CD14-positive monocyte (primary cell): ENCODE results near the gene THSD7B. TPM values are rescaled to one million over a fixed set of nuclear protein-coding genes. Genes with fewer than 3 reads are reported as not detected.

Experiments
- DNase-seq, 3 donors: peaks; one replicate each; pipeline ENCODE4 v3.0.0-alpha.2; 2011 to 2022
- H2AFZ ChIP-seq: 2 replicates; pipeline ENCODE4 v1.6.0; 2012; ENCODE audit warnings: mild to moderate bottlenecking, low read depth, low read length, inconsistent platforms; ENCODE audit not compliant: insufficient read depth, poor library complexity, severe bottlenecking
- H3K27ac ChIP-seq, 2 donors: 1 replicate in 1 of 2; 2 replicates in 1 of 2; pipeline ENCODE4 v1.5.1; 2012 to 2013; ENCODE audit warnings: low read length in 2 of 2, control low read depth in 1 of 2, inconsistent platforms in 1 of 2, low read depth in 1 of 2, mild to moderate bottlenecking in 1 of 2
- H3K27me3 ChIP-seq, 2 donors: one replicate each; pipeline versions ENCODE4 v1.6.0 to v1.6.1; 2011 to 2013; ENCODE audit warnings: low read length in 2 of 2; ENCODE audit not compliant: control insufficient read depth in 2 of 2, insufficient read depth in 2 of 2
- H3K36me3 ChIP-seq, 2 donors: replicated peaks in 1 of 2; 1 replicate in 1 of 2; 2 replicates in 1 of 2; pipeline versions ENCODE4 v1.5.1 to v1.6.1; 2012 to 2013; ENCODE audit warnings: low read length in 2 of 2, control low read depth in 1 of 2, inconsistent platforms in 1 of 2, mild to moderate bottlenecking in 1 of 2; ENCODE audit not compliant: insufficient read depth in 2 of 2, control insufficient read depth in 1 of 2
- H3K4me1 ChIP-seq, 2 donors: 1 replicate in 1 of 2; 2 replicates in 1 of 2; pipeline versions ENCODE4 v1.5.1 to v1.6.1; 2012 to 2013; ENCODE audit warnings: low read length in 2 of 2, control low read depth in 1 of 2, inconsistent platforms in 1 of 2, mild to moderate bottlenecking in 1 of 2, moderate library complexity in 1 of 2; ENCODE audit not compliant: insufficient read depth in 2 of 2, control insufficient read depth in 1 of 2
- H3K4me2 ChIP-seq: replicated peaks from 2 replicates; pipeline ENCODE3; 2012; ENCODE audit warnings: low read length, moderate library complexity, mild to moderate bottlenecking; ENCODE audit not compliant: poor library complexity, severe bottlenecking; ENCODE audit errors: extremely low read depth
- H3K4me3 ChIP-seq, 3 experiments: fragments of 200-600 bp in 1 of 3; sonication (generic) in 1 of 3; replicated peaks in 1 of 3; 1 replicate in 2 of 3; 2 replicates in 1 of 3; pipeline ENCODE4 v1.5.1; 2011 to 2013; ENCODE audit warnings: low read length in 3 of 3, mild to moderate bottlenecking in 3 of 3, control low read depth in 2 of 3, low read depth in 2 of 3, inconsistent platforms in 1 of 3, moderate library complexity in 1 of 3
- H3K79me2 ChIP-seq: 2 replicates; pipeline ENCODE4 v1.6.0; 2012; ENCODE audit warnings: mild to moderate bottlenecking, control low read depth, inconsistent platforms, low read length, moderate library complexity; ENCODE audit not compliant: insufficient read depth
- H3K9ac ChIP-seq: 2 replicates; pipeline ENCODE4 v1.6.0; 2017; ENCODE audit warnings: low read length, mild to moderate bottlenecking; ENCODE audit not compliant: insufficient read depth, poor library complexity, severe bottlenecking
- H3K9me3 ChIP-seq, 2 donors: replicated peaks in 1 of 2; 1 replicate in 1 of 2; 2 replicates in 1 of 2; pipeline versions ENCODE4 v1.5.1 to v1.6.1; 2012 to 2013; ENCODE audit warnings: low read length in 2 of 2, control low read depth in 1 of 2; ENCODE audit not compliant: control insufficient read depth in 1 of 2, insufficient read depth in 1 of 2
- H4K20me1 ChIP-seq: 2 replicates; pipeline ENCODE4 v1.6.0; 2012; ENCODE audit warnings: mild to moderate bottlenecking, low read length, control low read depth, moderate library complexity; ENCODE audit not compliant: insufficient read depth
- H3K27ac Mint-ChIP-seq, 7 donors: one replicate each; pipeline ENCODE4 v1.8.0; 2020; ENCODE audit warnings: mild to moderate bottlenecking in 7 of 7, mixed read lengths in 7 of 7, moderate library complexity in 6 of 7, inconsistent platforms in 2 of 7
- H3K27me3 Mint-ChIP-seq, 3 donors: one replicate each; pipeline ENCODE4 v1.8.0; 2021 to 2022; ENCODE audit warnings: low read depth in 3 of 3, mild to moderate bottlenecking in 3 of 3, mixed read lengths in 3 of 3, moderate library complexity in 3 of 3, inconsistent platforms in 1 of 3
- H3K36me3 Mint-ChIP-seq, 2 donors: one replicate each; pipeline ENCODE4 v1.8.0; 2020; ENCODE audit warnings: mixed read lengths in 2 of 2, inconsistent platforms in 1 of 2, mild to moderate bottlenecking in 1 of 2
- H3K4me1 Mint-ChIP-seq: one replicate; pipeline ENCODE4 v1.8.0; 2020; ENCODE audit warnings: mild to moderate bottlenecking, mixed read lengths
- H3K4me3 Mint-ChIP-seq, 2 donors: one replicate each; pipeline ENCODE4 v1.8.0; 2020; ENCODE audit warnings: mild to moderate bottlenecking in 2 of 2, mixed read lengths in 2 of 2, moderate library complexity in 1 of 2
- H3K9me3 Mint-ChIP-seq, 7 donors: one replicate each; pipeline ENCODE4 v1.8.0; 2020 to 2022; ENCODE audit warnings: mixed read lengths in 7 of 7, mild to moderate bottlenecking in 6 of 7, moderate library complexity in 6 of 7, inconsistent platforms in 2 of 7
- WGBS: methylation state at CpG from one replicate; pipeline ENCODE4 v1.1.5; 2013; ENCODE audit warnings: missing lambda C conversion rate; ENCODE audit not compliant: insufficient coverage; 5-methylcytosine and 5-hydroxymethylcytosine counted together
- intact Hi-C, 2 donors: fragments of 100-400 bp; cut with micrococcal nuclease; formaldehyde crosslinking; loops; one replicate each; pipeline versions ENCODE4 v1.15.0 to v1.15.1; 2023
- polyA plus RNA-seq, 3 donors: library from polyadenylated mRNA; depleted of rRNA in 1 of 3; unstranded in 2 of 3; stranded (reverse) in 1 of 3; fragments of 300-500 nt in 2 of 3; fragments of >200 nt in 1 of 3; fragmentation: Illumina TruSeq in 2 of 3; gene quantifications; 1 replicate in 2 of 3; 2 replicates in 1 of 3; pipeline ENCODE4 v1.2.3, GENCODE V29; 2012 to 2021
- TF ChIP-seq, protein P1 (sequence below): fragments of 200-600 bp; IDR thresholded peaks from one replicate; pipeline ENCODE4 v1.8.0; 2022; ENCODE audit warnings: antibody characterized with exemption, mild to moderate bottlenecking

The THSD7B gene
- polyA plus RNA-seq, 3 donors, result not detected

DNA sequence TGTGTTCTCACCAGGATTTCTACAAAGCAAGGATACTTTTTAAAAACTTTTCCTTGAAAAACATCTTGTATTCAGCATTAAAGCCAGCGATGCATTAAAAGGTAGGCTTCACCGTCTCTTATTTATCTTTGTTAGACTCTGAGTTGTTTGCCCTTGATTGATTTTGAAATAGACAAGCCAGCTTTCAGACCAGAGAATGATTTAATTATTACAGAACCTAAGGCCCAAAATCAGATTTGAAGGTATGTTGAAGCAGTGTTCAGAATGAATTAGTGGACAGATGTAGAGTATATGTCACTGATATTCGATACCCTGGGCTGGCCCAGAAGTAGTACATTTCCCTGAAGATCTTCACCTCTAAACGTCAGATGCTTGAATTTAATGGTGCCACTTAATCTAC is 136.4 kb downstream of the THSD7B start:
- H3K27ac Mint-ChIP-seq, result no peak overlapping the region

DNA sequence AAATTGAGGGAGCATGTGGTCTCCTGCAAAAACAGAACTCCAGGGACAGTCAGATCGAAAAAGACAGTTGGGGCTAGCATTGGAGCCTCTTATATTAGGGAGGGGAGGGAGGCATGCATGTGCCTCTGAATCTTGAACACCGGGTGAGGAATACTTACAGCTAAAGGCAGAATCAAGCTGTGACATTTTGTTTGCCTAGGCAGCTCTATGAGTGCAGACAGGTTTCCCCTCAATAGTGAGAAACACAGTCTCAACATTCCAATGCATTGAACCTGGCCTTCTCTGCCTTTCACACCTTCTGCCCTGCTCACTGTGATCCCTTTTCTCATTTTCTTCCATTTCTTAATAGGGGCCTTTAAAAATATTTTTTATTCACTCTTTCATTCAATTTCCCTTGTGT is 140.4 kb downstream of the THSD7B start:
- intact Hi-C loops, result no loop called here
- Mint-ChIP-seq H3K36me3 (no peaks in the 10 kb centered on the region), H3K4me1 (no peaks in the 10 kb centered on the region), H3K4me3 (no peak overlapping the region), H3K27ac (no peak overlapping the region), H3K9me3 (peaks cover 0 to 4% (median 0%) of the 10 kb centered on the region in 7 donors), H3K27me3 (no peaks in the 10 kb centered on the region)
- Histone ChIP-seq H2AFZ (no peak overlapping the region), H4K20me1 (no peaks in the 10 kb centered on the region), H3K9me3 (no peaks in the 10 kb centered on the region), H3K4me2 (no peak overlapping the region), H3K4me3 (no peak overlapping the region), H3K79me2 (no peaks in the 10 kb centered on the region), H3K36me3 (no peaks in the 10 kb centered on the region), H3K9ac (no peak overlapping the region), H3K27ac (no peak overlapping the region), H3K27me3 (no peaks in the 10 kb centered on the region), H3K4me1 (no peaks in the 10 kb centered on the region)
- DNase-seq, result no peak
- TF ChIP-seq, protein P1, sequence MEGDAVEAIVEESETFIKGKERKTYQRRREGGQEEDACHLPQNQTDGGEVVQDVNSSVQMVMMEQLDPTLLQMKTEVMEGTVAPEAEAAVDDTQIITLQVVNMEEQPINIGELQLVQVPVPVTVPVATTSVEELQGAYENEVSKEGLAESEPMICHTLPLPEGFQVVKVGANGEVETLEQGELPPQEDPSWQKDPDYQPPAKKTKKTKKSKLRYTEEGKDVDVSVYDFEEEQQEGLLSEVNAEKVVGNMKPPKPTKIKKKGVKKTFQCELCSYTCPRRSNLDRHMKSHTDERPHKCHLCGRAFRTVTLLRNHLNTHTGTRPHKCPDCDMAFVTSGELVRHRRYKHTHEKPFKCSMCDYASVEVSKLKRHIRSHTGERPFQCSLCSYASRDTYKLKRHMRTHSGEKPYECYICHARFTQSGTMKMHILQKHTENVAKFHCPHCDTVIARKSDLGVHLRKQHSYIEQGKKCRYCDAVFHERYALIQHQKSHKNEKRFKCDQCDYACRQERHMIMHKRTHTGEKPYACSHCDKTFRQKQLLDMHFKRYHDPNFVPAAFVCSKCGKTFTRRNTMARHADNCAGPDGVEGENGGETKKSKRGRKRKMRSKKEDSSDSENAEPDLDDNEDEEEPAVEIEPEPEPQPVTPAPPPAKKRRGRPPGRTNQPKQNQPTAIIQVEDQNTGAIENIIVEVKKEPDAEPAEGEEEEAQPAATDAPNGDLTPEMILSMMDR, result no peak
- WGBS, result 92% methylated on average over 2 of the region's 2 CpGs

More for the DNA sequence above, 136.4 kb downstream of the THSD7B start:
- TF ChIP-seq, protein P1, result no peak
- Histone ChIP-seq H3K36me3 (no peaks in the 10 kb centered on the region), H3K27me3 (no peaks in the 10 kb centered on the region), H4K20me1 (no peaks in the 10 kb centered on the region), H3K4me2 (no peak overlapping the region), H3K79me2 (no peaks in the 10 kb centered on the region), H2AFZ (no peak overlapping the region), H3K27ac (no peak overlapping the region), H3K9me3 (peaks cover 0 to 3% of the 10 kb centered on the region in 2 donors), H3K4me3 (no peak overlapping the region), H3K4me1 (no peaks in the 10 kb centered on the region), H3K9ac (no peak overlapping the region)
- H3K9me3 Mint-ChIP-seq, result peaks cover 0 to 11% (median 5%) of the 10 kb centered on the region in 7 donors
- no peak for DNase-seq
- intact Hi-C loops, result no loop called here
- no peak overlapping the region for H3K4me3 Mint-ChIP-seq
- no peaks in the 10 kb centered on the region for H3K36me3 Mint-ChIP-seq
- H3K27me3 Mint-ChIP-seq, result no peaks in the 10 kb centered on the region
- no peaks in the 10 kb centered on the region for H3K4me1 Mint-ChIP-seq
- no CpG with 5 or more reads among the region's 4 CpGs for WGBS
